Kidney epithelial cell (primary cell): Measurements from ENCODE around the gene SNX8. TPM values are rescaled to one million over a fixed set of nuclear protein-coding genes. Genes with fewer than 3 reads are reported as not detected.

Experiments
- DNase-seq: peaks from one replicate; pipeline ENCODE4 v3.0.0-alpha.2; 2010; ENCODE audit warnings: low read depth
- H3K27me3 ChIP-seq: 2 replicates; pipeline ENCODE4 v1.6.0; 2011; ENCODE audit warnings: low read length; ENCODE audit not compliant: control insufficient read depth, insufficient read depth
- H3K36me3 ChIP-seq: 2 replicates; pipeline ENCODE4 v1.5.1; 2011; ENCODE audit warnings: low read length; ENCODE audit not compliant: control insufficient read depth, insufficient read depth
- H3K4me3 ChIP-seq: 2 replicates; pipeline ENCODE4 v1.5.1; 2011; ENCODE audit warnings: low read depth, mild to moderate bottlenecking, control low read depth, low read length
- CTCF ChIP-seq: IDR thresholded peaks from 2 replicates; pipeline ENCODE4 v1.5.1; 2011; ENCODE audit warnings: mild to moderate bottlenecking, moderate library complexity, low read length, control low read depth, inconsistent platforms; ENCODE audit not compliant: insufficient read depth, poor library complexity, severe bottlenecking
- total RNA-seq: library from RNA; depleted of rRNA; stranded (reverse); fragments of >200 nt; gene quantifications from 2 replicates; pipeline ENCODE4 v1.2.3, GENCODE V29; 2015

Gene SNX8
- total RNA-seq, 1 donor from 2014 or later, result 47.7 TPM

DNA sequence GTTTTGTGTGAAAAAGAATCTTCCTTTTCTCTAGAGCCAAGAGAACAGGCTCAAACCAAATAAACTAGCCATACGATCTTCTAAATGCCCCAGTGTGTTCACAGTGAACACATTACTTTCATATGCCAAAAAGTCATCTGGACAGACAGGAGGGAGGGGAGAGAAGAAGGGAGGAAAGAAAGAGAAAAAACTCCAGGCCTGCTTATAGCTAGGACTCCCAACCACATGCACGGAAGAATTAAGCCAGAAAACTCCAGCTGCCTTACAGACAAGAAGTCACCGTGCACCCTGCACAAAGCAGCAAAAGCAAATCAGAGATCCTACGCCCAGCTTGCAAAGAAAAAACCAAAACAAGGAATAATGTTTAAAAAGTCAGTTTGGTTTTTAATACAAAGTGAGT, 34.3 kb downstream of the SNX8 start:
- Histone ChIP-seq H3K36me3 (no peaks in the 10 kb centered on the region), H3K27me3 (no peaks in the 10 kb centered on the region), H3K4me3 (no peak overlapping the region)
- DNase-seq, result no peak
- no peak for TF ChIP-seq CTCF

GRCh38 chr7:2278026-2278425, 36.2 kb downstream of the SNX8 start:
- H3K27me3 ChIP-seq, result no peaks in the 10 kb centered on the region
- no peak for DNase-seq

DNA sequence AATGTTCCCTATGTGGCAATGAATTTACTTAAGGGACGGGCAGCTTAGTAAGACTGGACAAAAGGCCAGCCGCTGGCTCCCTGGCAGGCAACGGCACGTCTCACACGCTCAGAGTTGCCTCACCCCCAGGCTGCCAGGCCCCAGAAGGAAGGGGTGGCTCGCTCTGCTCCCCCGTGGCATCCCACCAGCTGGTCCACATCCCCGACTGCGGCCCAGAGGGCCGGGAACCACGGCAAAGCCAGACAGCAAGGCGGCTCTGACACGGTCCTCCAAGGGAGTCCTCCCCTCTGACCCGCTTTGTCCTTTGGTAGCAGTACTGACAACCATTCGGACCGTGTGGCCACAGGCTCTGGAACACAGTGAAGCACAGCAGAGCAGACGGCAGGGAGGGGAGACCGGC, 38.1 kb downstream of the SNX8 start:
- TF ChIP-seq CTCF, result no peak

More at GRCh38 chr7:2278026-2278425, 36.2 kb downstream of the SNX8 start:
- Histone ChIP-seq H3K36me3 (no peaks in the 10 kb centered on the region), H3K4me3 (no peak overlapping the region)
- TF ChIP-seq CTCF, result no peak

DNA sequence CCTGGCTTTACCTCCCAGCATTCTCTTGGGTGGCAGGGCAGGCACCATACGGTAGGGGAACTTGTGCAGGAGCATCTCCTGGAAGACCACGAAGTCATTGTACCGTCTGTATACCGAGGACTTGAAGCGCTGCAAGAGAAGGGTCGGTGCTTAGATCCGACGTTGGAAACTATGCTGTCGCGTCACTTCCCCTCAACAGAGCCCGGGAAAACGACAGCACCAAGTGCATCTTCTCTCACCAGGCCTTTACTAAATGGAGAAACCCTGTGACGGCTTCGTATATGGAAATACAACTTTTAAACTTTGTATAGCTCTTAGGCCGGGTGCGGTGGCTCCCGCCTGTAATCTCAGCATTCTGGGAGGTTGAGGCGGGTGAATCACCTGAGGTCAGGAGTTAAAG, 39.1 kb downstream of the SNX8 start:
- Histone ChIP-seq H3K4me3 (no peak overlapping the region), H3K27me3 (no peaks in the 10 kb centered on the region), H3K36me3 (no peaks in the 10 kb centered on the region)
- no peak for TF ChIP-seq CTCF
- DNase-seq, result no peak

More for the DNA sequence above, 38.1 kb downstream of the SNX8 start:
- DNase-seq, result no peak
- no peaks in the 10 kb centered on the region for H3K36me3 ChIP-seq
- H3K4me3 ChIP-seq, result no peak overlapping the region
- no peaks in the 10 kb centered on the region for H3K27me3 ChIP-seq

- no peaks in the 10 kb centered on the region for H3K36me3 ChIP-seq
- TF ChIP-seq CTCF, result no peak
- H3K27me3 ChIP-seq, result no peaks in the 10 kb centered on the region
- H3K4me3 ChIP-seq, result no peak overlapping the region
- DNase-seq, result no peak
These were observed 39.6 kb downstream of the SNX8 start for GRCh38 chr7:2274666-2275065.

GRCh38 chr7:2273866-2274265, 40.4 kb downstream of the SNX8 start:
- no peak for TF ChIP-seq CTCF
- H3K4me3 ChIP-seq, result no peak overlapping the region
- no peak for DNase-seq
- H3K27me3 ChIP-seq, result no peaks in the 10 kb centered on the region
- no peaks in the 10 kb centered on the region for H3K36me3 ChIP-seq
